SK-N-MC (cell line): ENCODE data around the gene CADPS2.

Source experiments
- EZH2 ChIP-seq: fragments of 200-600 bp; sonication (generic); IDR thresholded peaks from one replicate; pipeline ENCODE4 v1.6.1; 2017; ENCODE audit warnings: antibody characterized with exemption
- FOXP2 ChIP-seq: optimal IDR thresholded peaks from 2 replicates; pipeline ENCODE3; 2011; ENCODE audit warnings: mild to moderate bottlenecking, moderate library complexity; ENCODE audit not compliant: insufficient read depth; ENCODE audit errors: extremely low read length, control extremely low read depth
- POLR2AphosphoS5 ChIP-seq: IDR thresholded peaks from 2 replicates; pipeline ENCODE4 v1.6.1; 2012; ENCODE audit warnings: mild to moderate bottlenecking, low read depth, low read length, borderline replicate concordance

GRCh38 chr7:122626785-122627184, 259.5 kb downstream of the CADPS2 start:
- no peak for TF ChIP-seq EZH2
- TF ChIP-seq FOXP2, result no peak
- TF ChIP-seq POLR2AphosphoS5, result no peak
